Astrocyte (in vitro differentiated cells and primary cell): ENCODE data around the gene CERS4. TPM values are rescaled to one million over a fixed set of nuclear protein-coding genes. Genes with fewer than 3 reads are reported as not detected.
"Not testable (repeated sequence)": the region's sequence is repeated elsewhere in the genome, so short reads cannot be mapped to it uniquely, and the experiment has no call there.

ENCODE experiments used
- DNase-seq: peaks from one replicate; pipeline ENCODE4 v3.0.0-alpha.2; 2010; ENCODE audit warnings: low read depth
- FAIRE-seq: peaks from 2 replicates; lab custom pipeline; 2011; peaks lifted over from hg19 to GRCh38; lab: Jason Lieb, UNC
- H2AFZ ChIP-seq: 2 replicates; pipeline ENCODE4 v1.6.0; 2012; ENCODE audit warnings: low read depth, low read length, inconsistent platforms
- H3K27ac ChIP-seq: 2 replicates; pipeline ENCODE4 v1.5.1; 2011; ENCODE audit warnings: low read depth, low read length, inconsistent platforms
- H3K27me3 ChIP-seq: 2 replicates; pipeline ENCODE4 v1.6.0; 2011; ENCODE audit warnings: low read length, inconsistent platforms; ENCODE audit not compliant: insufficient read depth
- H3K36me3 ChIP-seq: 2 replicates; pipeline ENCODE4 v1.5.1; 2011; ENCODE audit warnings: low read length, inconsistent platforms; ENCODE audit not compliant: insufficient read depth
- H3K4me1 ChIP-seq: 2 replicates; pipeline ENCODE4 v1.5.1; 2011; ENCODE audit warnings: low read length, inconsistent platforms; ENCODE audit not compliant: insufficient read depth
- H3K4me2 ChIP-seq: 2 replicates; pipeline ENCODE4 v1.6.0; 2012; ENCODE audit warnings: low read length, inconsistent platforms
- H3K4me3 ChIP-seq: 2 replicates; pipeline ENCODE4 v1.5.1; 2011; ENCODE audit warnings: low read depth, mild to moderate bottlenecking, low read length, inconsistent platforms; ENCODE audit not compliant: insufficient read depth
- H3K79me2 ChIP-seq: 2 replicates; pipeline ENCODE4 v1.6.0; 2012; ENCODE audit warnings: mild to moderate bottlenecking, low read length, inconsistent platforms; ENCODE audit not compliant: insufficient read depth
- H3K9ac ChIP-seq: 2 replicates; pipeline ENCODE4 v1.6.0; 2012; ENCODE audit warnings: mild to moderate bottlenecking, low read length, inconsistent platforms
- H3K9me3 ChIP-seq: 2 replicates; pipeline ENCODE4 v1.5.1; 2012; ENCODE audit warnings: low read depth, mild to moderate bottlenecking, low read length, inconsistent platforms; ENCODE audit not compliant: insufficient read depth
- H4K20me1 ChIP-seq: 2 replicates; pipeline ENCODE4 v1.6.0; 2012; ENCODE audit warnings: low read length, inconsistent platforms; ENCODE audit not compliant: insufficient read depth
- H3K27ac Mint-ChIP-seq: one replicate; pipeline ENCODE4 v1.8.0; 2021; ENCODE audit warnings: mild to moderate bottlenecking, mixed read lengths; ENCODE audit not compliant: unreplicated experiment
- H3K27me3 Mint-ChIP-seq: one replicate; pipeline ENCODE4 v1.8.0; 2021; ENCODE audit warnings: low read depth, mixed read lengths; ENCODE audit not compliant: unreplicated experiment
- H3K36me3 Mint-ChIP-seq: one replicate; pipeline ENCODE4 v1.8.0; 2021; ENCODE audit warnings: low read depth, mixed read lengths; ENCODE audit not compliant: unreplicated experiment
- H3K4me1 Mint-ChIP-seq: one replicate; pipeline ENCODE4 v1.8.0; 2021; ENCODE audit warnings: low read depth, mixed read lengths; ENCODE audit not compliant: unreplicated experiment
- H3K4me3 Mint-ChIP-seq: one replicate; pipeline ENCODE4 v1.8.0; 2021; ENCODE audit warnings: mild to moderate bottlenecking, moderate library complexity, mixed read lengths; ENCODE audit not compliant: unreplicated experiment
- H3K9me3 Mint-ChIP-seq: one replicate; pipeline ENCODE4 v1.8.0; 2021; ENCODE audit warnings: mild to moderate bottlenecking, mixed read lengths; ENCODE audit not compliant: unreplicated experiment
- EZH2 ChIP-seq: IDR thresholded peaks from 2 replicates; pipeline ENCODE4 v1.6.1; 2012; ENCODE audit warnings: mild to moderate bottlenecking, low read length, inconsistent platforms; ENCODE audit not compliant: insufficient read depth
- total RNA-seq: library from RNA; stranded (reverse); gene quantifications from 2 replicates; pipeline ENCODE4 v1.2.1, GENCODE V29; 2021
- TF ChIP-seq, protein P1 (sequence below): IDR thresholded peaks from 2 replicates; pipeline ENCODE4 v1.5.1; 2011; ENCODE audit warnings: low read depth, mild to moderate bottlenecking, inconsistent platforms, low read length, moderate library complexity; ENCODE audit not compliant: insufficient read depth

CERS4 gene
- total RNA-seq, 1 donor from 2014 or later: 15.7 TPM

DNA sequence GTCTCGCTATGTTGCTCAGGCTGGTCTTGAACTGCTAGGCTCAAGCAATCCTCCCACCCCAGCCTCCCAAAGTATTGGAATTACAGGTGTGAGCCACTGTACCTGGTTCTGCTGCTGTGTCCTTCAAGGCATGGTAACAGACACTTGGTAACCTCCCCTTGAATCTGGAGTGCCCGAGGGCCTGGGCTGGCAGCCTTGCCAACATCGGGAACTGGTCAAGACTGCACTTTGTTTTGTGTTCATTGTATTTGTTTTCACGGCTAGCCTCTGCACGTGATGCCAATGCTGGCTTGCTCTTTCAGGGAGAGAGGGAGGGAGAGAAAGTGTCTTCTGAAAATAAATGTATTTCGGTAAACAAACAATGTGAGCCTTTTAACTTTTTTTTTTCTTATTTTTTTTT, 12.0 kb downstream of the CERS4 start:
- TF ChIP-seq, protein P1, sequence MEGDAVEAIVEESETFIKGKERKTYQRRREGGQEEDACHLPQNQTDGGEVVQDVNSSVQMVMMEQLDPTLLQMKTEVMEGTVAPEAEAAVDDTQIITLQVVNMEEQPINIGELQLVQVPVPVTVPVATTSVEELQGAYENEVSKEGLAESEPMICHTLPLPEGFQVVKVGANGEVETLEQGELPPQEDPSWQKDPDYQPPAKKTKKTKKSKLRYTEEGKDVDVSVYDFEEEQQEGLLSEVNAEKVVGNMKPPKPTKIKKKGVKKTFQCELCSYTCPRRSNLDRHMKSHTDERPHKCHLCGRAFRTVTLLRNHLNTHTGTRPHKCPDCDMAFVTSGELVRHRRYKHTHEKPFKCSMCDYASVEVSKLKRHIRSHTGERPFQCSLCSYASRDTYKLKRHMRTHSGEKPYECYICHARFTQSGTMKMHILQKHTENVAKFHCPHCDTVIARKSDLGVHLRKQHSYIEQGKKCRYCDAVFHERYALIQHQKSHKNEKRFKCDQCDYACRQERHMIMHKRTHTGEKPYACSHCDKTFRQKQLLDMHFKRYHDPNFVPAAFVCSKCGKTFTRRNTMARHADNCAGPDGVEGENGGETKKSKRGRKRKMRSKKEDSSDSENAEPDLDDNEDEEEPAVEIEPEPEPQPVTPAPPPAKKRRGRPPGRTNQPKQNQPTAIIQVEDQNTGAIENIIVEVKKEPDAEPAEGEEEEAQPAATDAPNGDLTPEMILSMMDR: no peak
- no peak for TF ChIP-seq EZH2
- no peak overlapping the region for H3K4me2 ChIP-seq
- H3K27me3 Mint-ChIP-seq: no peaks in the 10 kb centered on the region

DNA sequence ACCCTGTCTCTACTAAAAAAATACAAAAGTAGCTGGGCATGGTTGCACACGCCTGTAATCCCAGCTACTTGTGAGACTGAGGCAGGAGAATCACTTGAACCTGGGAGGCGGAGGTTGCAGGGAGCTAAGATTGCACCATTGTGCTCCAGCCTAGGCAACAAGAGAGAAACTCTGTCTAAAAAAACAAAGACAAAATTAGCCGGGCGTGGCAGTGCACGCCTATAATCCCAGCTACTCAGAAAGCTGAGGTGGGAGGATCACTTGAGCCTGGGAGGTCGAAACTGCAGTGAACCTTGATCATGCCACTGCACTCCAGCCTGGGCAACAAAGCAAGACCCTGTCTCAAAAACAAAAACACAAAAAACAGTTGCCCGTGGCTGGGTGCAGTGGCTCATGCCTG, 14.3 kb downstream of the CERS4 start:
- H4K20me1 ChIP-seq, H3K4me3 ChIP-seq, H2AFZ ChIP-seq, H3K4me1 ChIP-seq, DNase-seq, H3K4me1 Mint-ChIP-seq, H3K9me3 Mint-ChIP-seq, H3K9ac ChIP-seq, H3K4me3 Mint-ChIP-seq, H3K36me3 ChIP-seq, H3K27me3 ChIP-seq, H3K27ac ChIP-seq, H3K36me3 Mint-ChIP-seq, H3K27ac Mint-ChIP-seq, FAIRE-seq, H3K4me2 ChIP-seq, H3K27me3 Mint-ChIP-seq, H3K9me3 ChIP-seq, H3K79me2 ChIP-seq: not testable (repeated sequence)

More for the DNA sequence above, 12.0 kb downstream of the CERS4 start:
- Histone ChIP-seq H4K20me1 (no peaks in the 10 kb centered on the region), H3K9me3 (no peaks in the 10 kb centered on the region), H3K36me3 (no peaks in the 10 kb centered on the region), H2AFZ (no peak overlapping the region), H3K4me1 (no peaks in the 10 kb centered on the region), H3K9ac (no peak overlapping the region), H3K4me3 (no peak overlapping the region), H3K27me3 (no peaks in the 10 kb centered on the region), H3K27ac (no peak overlapping the region), H3K79me2 (no peaks in the 10 kb centered on the region)
- Mint-ChIP-seq H3K9me3 (no peaks in the 10 kb centered on the region), H3K36me3 (peaks cover 2% of the 10 kb centered on the region), H3K4me1 (no peaks in the 10 kb centered on the region), H3K4me3 (no peak overlapping the region), H3K27ac (no peak overlapping the region)
- no peak for DNase-seq
- no peak for FAIRE-seq

DNA sequence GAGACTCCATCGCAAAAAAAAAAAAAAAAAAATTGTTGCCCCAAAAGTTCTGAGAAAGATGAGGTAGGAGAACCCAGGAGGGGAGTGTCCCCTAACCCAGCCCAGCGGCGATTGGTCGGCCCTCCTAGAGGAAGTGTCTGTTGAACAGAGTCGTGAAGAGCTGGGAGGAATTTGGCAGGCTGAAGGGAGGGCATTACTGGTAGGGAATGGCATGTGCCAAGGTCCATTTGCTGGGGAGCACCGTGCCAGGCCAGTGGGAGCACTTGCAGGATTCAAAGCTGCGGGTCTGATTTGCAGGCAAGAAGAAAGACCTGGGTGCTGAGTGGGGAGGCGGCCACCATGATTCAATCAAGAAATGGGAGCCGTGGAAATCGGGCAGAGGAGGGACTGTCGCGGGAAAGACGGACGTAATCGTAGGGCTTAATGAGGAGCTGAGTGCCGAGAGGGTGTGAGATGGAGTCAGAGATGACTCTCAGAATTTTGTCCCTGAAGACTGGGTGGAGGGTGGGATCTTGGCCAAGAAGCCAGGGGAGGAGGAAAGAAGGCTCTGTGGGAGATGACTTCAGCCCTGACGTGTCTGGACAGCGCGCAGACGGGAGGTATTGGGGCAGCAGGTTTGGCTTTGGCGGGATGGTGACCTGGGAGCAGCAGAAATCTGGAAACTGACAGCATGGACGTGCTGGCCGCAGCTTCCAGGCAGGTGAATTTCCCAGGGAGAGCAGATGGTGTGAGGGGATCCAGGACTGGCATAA, 15.4 kb downstream of the CERS4 start:
- Mint-ChIP-seq H3K4me3 (no peak overlapping the region), H3K36me3 (no peaks in the 10 kb centered on the region), H3K9me3 (no peaks in the 10 kb centered on the region), H3K27me3 (no peaks in the 10 kb centered on the region), H3K27ac (no peak overlapping the region), H3K4me1 (no peaks in the 10 kb centered on the region)
- TF ChIP-seq, protein P1: no peak
- no peak for TF ChIP-seq EZH2
- Histone ChIP-seq H3K36me3 (no peaks in the 10 kb centered on the region), H3K4me1 (no peaks in the 10 kb centered on the region), H3K9me3 (no peaks in the 10 kb centered on the region), H3K4me3 (no peak overlapping the region), H3K27me3 (no peaks in the 10 kb centered on the region), H3K27ac (no peak overlapping the region), H3K4me2 (no peak overlapping the region), H3K79me2 (no peaks in the 10 kb centered on the region), H2AFZ (no peak overlapping the region), H3K9ac (no peak overlapping the region), H4K20me1 (no peaks in the 10 kb centered on the region)
- no peak for DNase-seq
- no peak for FAIRE-seq
